ENCODE measurements around the gene NISCH.

- TF ChIP-seq CTCF (optimal IDR thresholded peaks at IDR 0.05 in 1 of 3, IDR thresholded peaks at IDR 0.05 in 1 of 3, conservative IDR thresholded peaks at IDR 0.05 in 1 of 3; ENCODE audit: extremely low read depth in 1 of 3, insufficient read depth in 2 of 3, low read length in 3 of 3) (no peak), EZH2 (IDR thresholded peaks at IDR 0.05; ENCODE audit: low read length) (no peak)
Observed at GRCh38 chr3:52532838-52533622, 77.6 kb downstream of the NISCH start.
